ENCODE data around the gene ERAL1.
A peak's percentile ranks its signal among the peaks of the same experiment; 100 is the strongest.

Gene ERAL1

GRCh38 chr17:28895794-28896447, 41.1 kb downstream of the ERAL1 start:
- TF ChIP-seq, protein P1, sequence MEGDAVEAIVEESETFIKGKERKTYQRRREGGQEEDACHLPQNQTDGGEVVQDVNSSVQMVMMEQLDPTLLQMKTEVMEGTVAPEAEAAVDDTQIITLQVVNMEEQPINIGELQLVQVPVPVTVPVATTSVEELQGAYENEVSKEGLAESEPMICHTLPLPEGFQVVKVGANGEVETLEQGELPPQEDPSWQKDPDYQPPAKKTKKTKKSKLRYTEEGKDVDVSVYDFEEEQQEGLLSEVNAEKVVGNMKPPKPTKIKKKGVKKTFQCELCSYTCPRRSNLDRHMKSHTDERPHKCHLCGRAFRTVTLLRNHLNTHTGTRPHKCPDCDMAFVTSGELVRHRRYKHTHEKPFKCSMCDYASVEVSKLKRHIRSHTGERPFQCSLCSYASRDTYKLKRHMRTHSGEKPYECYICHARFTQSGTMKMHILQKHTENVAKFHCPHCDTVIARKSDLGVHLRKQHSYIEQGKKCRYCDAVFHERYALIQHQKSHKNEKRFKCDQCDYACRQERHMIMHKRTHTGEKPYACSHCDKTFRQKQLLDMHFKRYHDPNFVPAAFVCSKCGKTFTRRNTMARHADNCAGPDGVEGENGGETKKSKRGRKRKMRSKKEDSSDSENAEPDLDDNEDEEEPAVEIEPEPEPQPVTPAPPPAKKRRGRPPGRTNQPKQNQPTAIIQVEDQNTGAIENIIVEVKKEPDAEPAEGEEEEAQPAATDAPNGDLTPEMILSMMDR (IDR thresholded peaks at IDR 0.05; ENCODE audit: insufficient read depth, low read depth, low read length, missing control alignments), result no peak
- peak overlapping the region; percentile 93 for H3K4me3 ChIP-seq (ENCODE audit: low read depth, low read length)

DNA sequence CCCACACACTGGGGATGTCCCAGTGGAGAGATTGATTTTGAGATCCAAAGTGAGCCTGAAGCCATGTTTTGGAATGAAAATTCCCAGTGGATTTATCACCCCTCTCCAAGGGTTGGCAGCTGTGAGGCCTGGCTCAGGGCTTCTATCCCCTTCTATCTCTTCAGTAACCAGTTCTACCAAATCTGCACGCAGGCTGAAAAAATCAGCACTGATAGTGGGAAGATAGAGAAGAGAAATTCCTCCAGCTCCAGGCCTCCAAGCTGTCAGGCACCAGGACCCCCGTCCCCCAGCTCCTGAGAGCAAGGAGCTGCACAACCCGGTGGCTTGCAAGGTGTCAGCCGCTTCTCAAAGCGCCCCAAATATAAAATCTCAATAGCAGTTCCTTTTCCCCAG, 41.7 kb downstream of the ERAL1 start:
- no peak for DNase-seq (ENCODE audit: low read depth)
- peak overlapping the region; percentile 93 for H3K4me3 ChIP-seq (ENCODE audit: low read depth, low read length)
- TF ChIP-seq, protein P1 (IDR thresholded peaks at IDR 0.05; ENCODE audit: insufficient read depth, low read depth, low read length, missing control alignments), result no peak

More at GRCh38 chr17:28895794-28896447, 41.1 kb downstream of the ERAL1 start:
- DNase-seq (ENCODE audit: low read depth), result no peak

DNA sequence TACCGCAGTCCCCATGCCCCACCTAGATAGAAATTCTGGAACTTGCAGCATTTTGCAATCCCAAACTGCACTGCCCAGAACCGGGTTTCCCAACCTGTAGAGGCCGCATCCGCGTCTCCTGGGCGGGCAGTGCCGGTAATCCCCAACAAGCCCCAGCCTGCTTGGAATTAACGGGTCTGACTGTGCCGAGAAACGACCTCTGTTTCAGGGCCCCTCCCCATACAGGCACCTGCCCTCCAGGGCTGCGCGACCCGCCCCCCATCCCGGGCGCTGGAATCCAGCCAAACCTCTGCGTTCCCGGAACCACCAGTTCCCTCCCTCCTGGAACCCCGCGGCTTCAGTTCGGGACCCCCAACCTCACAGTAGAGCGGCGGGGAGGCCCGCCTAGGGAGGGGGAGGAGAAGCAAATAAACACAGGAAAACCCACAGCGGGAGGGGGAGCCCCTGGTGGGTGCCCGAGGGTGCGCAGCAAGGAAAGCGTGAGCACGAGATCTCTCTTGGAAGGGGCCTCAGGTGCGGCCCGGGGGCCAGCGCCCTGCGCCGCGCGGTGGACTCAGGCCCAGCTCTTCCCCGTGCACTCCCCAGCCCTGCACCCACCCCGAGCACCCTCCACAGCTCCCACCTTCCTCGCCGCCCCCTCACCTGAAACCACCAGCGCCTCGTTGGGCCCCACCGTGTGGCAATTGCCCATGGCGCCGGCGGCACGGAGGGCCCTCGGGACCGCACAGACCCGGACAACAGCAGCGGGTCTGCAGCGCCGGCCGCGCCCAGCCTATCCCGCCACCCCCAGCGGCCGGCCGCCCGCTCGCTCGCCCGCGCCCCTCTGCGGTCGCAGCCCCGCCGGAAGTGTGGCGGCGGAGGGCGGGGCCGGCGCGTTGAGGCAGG, 42.3 kb downstream of the ERAL1 start, which contains the start of gene FLOT2:
Gene FLOT2 (minus strand): TSS at position 850 of the 885 bp plus-strand sequence. CDS start 159 bp downstream, at position 691.
- TF ChIP-seq, protein P1 (IDR thresholded peaks at IDR 0.05; ENCODE audit: insufficient read depth, low read depth, low read length, missing control alignments), result peak; percentile 36
- DNase-seq (ENCODE audit: low read depth), result peak; percentile 59

GRCh38 chr17:28897769-28898526, 43.1 kb downstream of the ERAL1 start:
- TF ChIP-seq, protein P1 (IDR thresholded peaks at IDR 0.05; ENCODE audit: insufficient read depth, low read depth, low read length, missing control alignments), result no peak
- DNase-seq (ENCODE audit: low read depth), result no peak
- peak overlapping the region; percentile 93 for H3K4me3 ChIP-seq (ENCODE audit: low read depth, low read length)

More for the DNA sequence above, 42.3 kb downstream of the ERAL1 start, which contains the start of gene FLOT2:
- H3K4me3 ChIP-seq (ENCODE audit: low read depth, low read length), result peak within 1 kb of the TSS; percentile 93

- TF ChIP-seq, protein P1 (IDR thresholded peaks at IDR 0.05; ENCODE audit: insufficient read depth, low read depth, low read length, missing control alignments), result no peak
- no peak for DNase-seq (ENCODE audit: low read depth)
- H3K4me3 ChIP-seq (ENCODE audit: low read depth, low read length), result no peak overlapping the region
Measured at GRCh38 chr17:28898527-28898955, 43.7 kb downstream of the ERAL1 start.

DNA sequence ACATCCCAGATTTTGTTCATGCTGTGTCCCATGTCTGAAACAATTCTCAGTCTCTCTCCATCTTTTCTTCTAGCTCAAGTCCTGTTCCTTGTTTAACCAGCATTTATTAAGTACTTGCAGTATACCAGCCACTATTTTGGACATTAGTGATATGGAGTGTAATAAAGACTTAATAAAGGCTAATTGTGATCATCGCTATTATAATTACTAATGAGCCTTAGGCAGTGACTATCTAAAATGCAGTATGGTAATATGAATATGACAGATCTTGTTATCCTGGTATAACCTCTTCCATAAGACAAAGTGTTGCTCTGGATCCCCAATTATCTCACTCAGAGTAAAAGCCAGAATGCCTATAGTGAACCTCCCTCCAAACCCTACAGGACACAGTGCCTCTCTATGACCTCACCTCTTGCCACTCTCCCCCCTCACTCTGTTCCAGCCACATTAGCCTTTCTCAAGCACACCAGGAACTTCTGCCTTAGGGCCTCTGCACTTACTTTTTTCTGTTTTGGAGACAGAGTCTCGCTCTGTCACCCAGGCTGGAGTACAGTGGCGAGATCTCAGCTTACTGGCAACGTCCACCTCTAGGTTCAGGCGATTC, 44.5 kb downstream of the ERAL1 start:
- TF ChIP-seq, protein P1 (IDR thresholded peaks at IDR 0.05; ENCODE audit: insufficient read depth, low read depth, low read length, missing control alignments), result no peak
- no peak overlapping the region for H3K4me3 ChIP-seq (ENCODE audit: low read depth, low read length)

More for the DNA sequence above, 44.5 kb downstream of the ERAL1 start:
- no peak for DNase-seq (ENCODE audit: low read depth)
